ENCODE measurements around the gene MMAA.

DNA sequence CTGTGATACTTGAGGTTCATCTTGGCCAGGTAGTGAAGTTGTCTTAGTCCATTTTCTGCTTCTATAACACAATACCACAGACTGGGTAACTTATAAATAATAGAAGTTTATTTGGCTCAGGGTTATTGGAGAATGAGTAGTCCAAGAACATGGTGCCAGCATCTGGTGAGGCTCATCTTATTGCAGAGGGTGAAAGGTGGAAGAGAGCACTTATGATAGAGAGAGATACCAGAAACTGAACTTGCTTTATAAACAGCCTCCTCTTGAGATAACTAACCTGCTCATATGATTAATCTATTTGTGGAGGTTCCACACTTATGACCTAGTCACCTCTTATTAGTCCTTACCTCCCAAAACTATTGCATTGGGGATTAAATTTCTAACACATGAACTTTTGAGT, 62.3 kb downstream of the MMAA start:
- TF ChIP-seq POLR2AphosphoS5 (IDR thresholded peaks at IDR 0.05; ENCODE audit: borderline replicate concordance, low read depth, low read length) (no peak), EZH2 (IDR thresholded peaks at IDR 0.05) (no peak)
